HG03108 (cell line): ENCODE data around the gene WTAP.
"Not testable (repeated sequence)": the region's sequence is repeated elsewhere in the genome, so short reads cannot be mapped to it uniquely, and the experiment has no call there.

Experiments
- ATAC-seq: cut with Tn5 transposase; IDR thresholded peaks from one replicate; pipeline ENCODE4 v1.9.1; 2021; ENCODE audit warnings: moderate library complexity; ENCODE audit not compliant: unreplicated experiment

The WTAP gene

DNA sequence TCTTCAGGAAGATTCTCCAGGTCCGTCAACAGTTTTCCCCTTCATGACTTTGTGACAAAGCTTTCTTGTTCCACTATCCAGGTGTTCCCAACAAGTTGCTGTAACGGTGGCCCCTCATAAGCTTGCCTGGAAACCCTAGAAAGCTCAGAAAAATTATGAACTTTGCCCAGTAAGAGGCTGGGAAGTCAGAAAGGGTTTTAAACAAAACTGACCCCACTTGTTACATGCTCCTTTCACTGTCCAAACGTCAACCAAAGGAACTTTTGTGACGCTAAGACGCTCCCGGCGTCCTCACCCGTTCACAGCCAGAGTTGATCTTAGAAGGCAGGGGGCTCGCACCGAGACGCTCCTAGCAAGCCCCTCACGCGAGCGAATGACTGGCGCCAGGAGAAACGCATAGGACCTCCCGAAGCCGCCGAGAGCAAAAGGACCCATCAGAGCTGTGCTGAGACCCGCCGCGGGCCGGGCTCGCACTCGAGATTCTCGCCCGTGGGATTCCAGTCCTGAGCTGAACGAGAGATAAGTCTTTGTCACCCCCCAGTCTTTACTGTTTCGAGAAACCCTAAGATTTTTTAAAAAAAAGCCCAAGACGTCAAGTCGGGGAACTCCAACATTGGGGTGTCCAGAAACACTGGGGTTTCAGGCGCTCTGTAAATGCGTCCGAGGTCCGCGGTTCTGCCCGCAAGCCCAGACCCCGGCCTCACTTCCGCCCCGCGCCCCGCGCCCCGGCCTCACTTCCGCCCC lies 34.0 kb downstream of the WTAP start:
- ATAC-seq, result no peak

- peak; percentile 97 for ATAC-seq
Measured at GRCh38 chr6:159761873-159762680, 34.8 kb downstream of the WTAP start, which contains the start of gene ACAT2. Gene ACAT2 (plus strand): TSS chr6:159762045. CDS start chr6:159762088, 43 bp downstream.

- ATAC-seq, result peak; percentile 2
Measured at GRCh38 chr6:159762681-159763293, 35.5 kb downstream of the WTAP start.

GRCh38 chr6:159766906-159767305 lies 39.6 kb downstream of the WTAP start:
- ATAC-seq, result no peak

- ATAC-seq, result no peak
Measured at GRCh38 chr6:159769470-159769869, 42.2 kb downstream of the WTAP start.

- ATAC-seq, result no peak
Measured at GRCh38 chr6:159772196-159772595, 44.9 kb downstream of the WTAP start.

DNA sequence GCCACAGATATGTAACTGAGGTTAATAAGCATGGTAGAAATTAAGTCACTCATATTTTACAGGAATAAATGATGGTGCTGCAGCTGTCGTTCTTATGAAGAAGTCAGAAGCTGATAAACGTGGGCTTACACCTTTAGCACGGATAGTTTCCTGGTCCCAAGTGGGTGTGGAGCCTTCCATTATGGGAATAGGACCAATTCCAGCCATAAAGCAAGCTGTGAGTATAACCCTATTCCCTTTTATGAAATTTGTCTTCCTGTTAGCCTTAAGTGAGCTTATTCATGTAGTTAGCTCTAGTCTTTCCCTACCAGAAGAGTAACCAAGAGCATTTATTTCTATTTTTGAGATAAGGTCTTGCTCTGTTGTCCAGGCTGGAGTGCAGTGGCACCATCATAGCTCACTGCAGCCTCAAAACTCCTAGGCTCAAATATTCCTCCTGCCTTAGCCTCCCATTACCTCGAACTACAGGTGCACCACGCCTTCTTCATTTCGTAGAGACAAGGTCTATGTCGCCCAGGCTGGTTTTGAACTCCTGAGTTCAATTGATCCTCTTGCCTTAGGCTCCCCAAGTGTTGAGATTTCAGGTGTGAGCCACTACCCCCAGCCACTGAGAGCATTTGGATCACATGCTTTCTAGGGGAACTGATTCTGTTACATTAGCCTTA lies 50.1 kb downstream of the WTAP start:
- ATAC-seq, result no peak

GRCh38 chr6:159778131-159778530 lies 50.8 kb downstream of the WTAP start:
- no peak for ATAC-seq

DNA sequence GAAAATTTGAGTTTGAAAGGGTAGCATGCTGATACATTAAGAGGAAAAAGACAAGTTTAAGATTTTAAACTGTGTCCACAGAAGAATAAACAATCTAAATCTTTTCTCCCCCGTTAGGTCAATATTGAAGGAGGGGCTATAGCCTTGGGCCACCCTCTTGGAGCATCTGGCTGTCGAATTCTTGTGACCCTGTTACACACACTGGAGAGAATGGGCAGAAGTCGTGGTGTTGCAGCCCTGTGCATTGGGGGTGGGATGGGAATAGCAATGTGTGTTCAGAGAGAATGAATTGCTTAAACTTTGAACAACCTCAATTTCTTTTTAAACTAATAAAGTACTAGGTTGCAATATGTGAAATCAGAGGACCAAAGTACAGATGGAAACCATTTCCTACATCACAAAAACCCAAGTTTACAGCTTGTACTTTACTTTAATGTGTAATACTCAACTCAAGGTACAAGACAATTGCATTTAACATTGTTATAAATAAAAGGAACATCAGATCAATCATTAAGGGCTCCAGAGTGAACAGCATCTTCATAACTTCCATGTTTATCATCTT lies 51.3 kb downstream of the WTAP start:
- ATAC-seq, result no peak

- no peak for ATAC-seq
Measured at GRCh38 chr6:159788276-159788675, 61.0 kb downstream of the WTAP start.

- ATAC-seq, result peak; percentile 0
Measured at GRCh38 chr6:159788753-159789376, 61.6 kb downstream of the WTAP start.

GRCh38 chr6:159789377-159790148 lies 62.3 kb downstream of the WTAP start, which contains the start of gene TCP1:
Gene TCP1 (minus strand): TSS chr6:159789602. CDS start chr6:159789468, 134 bp downstream.
- ATAC-seq, result peak; percentile 70

DNA sequence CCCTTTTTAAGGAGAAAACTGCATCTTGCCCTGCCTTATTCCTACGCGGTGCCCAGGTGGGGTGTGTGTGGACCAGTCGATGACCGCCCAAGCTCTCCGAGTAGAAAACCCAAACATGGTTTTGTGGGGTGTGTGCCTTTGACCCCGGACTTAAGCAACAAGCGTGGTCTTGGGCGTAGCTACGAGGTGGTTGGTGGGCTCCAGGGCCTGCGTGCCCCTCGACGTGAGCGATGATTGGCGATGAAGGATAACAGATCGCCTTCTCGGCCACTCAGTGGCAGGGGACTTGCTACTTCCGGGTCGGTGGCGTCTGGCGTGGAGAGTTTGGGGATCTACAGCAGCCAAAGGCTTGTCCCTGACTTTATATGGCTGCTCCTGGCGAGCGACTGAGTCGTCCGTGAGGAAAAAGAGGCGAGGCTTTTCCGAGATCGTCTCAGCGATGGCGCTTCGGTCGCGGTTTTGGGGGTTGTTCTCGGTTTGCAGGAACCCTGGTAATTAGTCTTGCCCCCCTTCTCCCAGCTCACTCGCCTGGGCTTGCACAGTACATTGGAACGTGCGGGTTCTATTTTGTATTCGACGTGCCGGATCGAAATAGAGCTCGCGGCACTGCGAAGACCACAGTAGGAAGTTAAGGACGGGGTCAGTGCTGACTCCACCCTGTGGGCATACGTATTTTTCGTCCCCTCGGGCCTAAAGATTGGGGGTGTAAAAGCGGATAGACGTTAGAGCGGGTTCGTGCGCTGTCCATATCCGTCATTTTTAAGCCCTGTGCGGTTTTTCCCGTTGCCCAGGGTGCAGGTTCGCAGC lies 63.0 kb downstream of the WTAP start, which contains the start of gene MRPL18:
TSS of gene MRPL18 (plus strand) at position 319 of the 807 bp plus-strand sequence. CDS start at position 440, 121 bp downstream.
- ATAC-seq, result peak; percentile 81

DNA sequence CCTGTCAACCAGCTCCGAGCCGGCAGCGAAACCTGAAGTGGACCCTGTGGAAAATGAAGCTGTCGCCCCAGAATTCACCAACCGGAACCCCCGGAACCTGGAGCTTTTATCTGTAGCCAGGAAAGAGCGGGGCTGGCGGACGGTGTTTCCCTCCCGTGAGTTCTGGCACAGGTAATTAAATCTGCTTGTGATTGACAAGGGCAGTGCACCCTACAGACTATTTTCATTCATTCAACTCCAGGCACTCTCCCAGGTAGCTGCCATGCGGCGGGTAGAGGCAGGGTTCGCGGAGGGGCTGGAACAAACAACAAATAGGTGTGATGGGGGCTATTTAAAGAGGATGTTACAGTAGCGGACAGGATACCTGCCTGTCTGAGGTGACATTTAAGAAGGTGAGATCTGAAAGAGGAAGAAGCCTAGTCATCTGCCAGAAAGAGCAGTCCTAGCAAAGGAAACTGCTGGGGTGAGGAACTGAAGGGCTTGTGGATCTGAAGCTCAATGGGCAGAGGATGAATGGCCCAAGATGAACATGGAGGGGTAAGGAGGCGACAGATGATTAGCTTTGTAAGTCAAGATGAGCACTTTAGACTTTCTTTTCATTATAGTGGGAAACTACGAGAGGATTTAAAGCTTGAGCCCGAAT lies 63.8 kb downstream of the WTAP start:
- no peak for ATAC-seq

DNA sequence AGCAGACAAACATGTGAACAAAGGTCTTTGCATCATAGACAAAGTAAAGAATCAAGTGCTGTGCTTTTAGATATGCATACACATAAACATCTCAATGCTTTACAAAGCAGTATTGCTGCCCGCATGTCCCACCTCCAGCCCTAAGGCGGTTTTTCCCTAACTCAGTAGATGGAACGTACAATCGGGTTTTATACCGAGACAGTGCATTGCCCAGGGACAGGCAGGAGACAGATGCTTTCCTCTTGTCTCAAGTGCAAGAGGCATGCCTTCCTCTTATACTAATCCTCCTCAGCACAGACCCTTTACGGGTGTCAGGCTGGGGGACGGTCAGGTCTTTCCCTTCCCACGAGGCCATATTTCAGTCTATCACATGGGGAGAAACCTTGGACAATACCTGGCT lies 67.7 kb downstream of the WTAP start:
- not testable (repeated sequence) for ATAC-seq

- ATAC-seq, result no peak
Measured at GRCh38 chr6:159797554-159797953, 70.2 kb downstream of the WTAP start.

DNA sequence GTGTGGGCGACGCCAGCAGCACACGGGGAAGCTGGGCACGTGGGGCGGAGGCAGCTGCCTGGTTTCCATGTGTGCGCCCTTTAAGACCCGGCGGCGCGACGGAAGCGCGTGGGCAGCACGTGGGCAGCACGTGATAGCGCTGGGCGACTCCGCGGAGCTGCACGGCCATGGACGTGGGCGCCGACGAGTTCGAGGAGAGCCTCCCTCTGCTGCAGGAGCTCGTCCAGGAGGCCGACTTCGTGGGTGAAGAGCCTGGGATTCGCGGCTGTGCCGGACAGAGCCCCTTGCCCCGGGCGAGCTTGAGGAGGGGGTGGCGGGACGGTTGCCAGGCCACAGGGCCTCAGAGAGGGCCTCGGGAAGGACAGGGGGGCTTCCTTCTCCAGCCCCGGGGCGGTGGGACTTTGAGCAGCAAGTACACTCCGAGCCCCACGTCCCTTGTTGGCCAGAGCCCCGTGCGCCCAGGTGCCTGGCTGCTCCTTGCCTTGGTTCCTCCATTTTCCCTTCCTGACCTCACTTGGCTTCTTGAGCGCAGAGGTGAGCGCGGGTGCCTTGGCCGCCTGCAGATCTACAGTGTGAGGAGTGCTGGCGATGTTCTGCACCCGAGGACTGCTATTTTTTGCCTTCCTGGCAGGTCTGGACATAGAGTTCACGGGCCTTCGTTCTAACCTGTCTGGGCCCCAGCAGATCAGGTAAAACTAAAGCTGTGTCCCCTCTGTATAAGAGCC lies 73.0 kb downstream of the WTAP start, which contains the start of gene PNLDC1:
TSS of gene PNLDC1 (plus strand) at position 136 of the 725 bp plus-strand sequence. CDS start at position 168, 32 bp downstream.
- ATAC-seq, result no peak
